ENCODE results near the gene PRRC2B.
A peak's percentile ranks its signal among the peaks of the same experiment; 100 is the strongest.

PRRC2B gene

DNA sequence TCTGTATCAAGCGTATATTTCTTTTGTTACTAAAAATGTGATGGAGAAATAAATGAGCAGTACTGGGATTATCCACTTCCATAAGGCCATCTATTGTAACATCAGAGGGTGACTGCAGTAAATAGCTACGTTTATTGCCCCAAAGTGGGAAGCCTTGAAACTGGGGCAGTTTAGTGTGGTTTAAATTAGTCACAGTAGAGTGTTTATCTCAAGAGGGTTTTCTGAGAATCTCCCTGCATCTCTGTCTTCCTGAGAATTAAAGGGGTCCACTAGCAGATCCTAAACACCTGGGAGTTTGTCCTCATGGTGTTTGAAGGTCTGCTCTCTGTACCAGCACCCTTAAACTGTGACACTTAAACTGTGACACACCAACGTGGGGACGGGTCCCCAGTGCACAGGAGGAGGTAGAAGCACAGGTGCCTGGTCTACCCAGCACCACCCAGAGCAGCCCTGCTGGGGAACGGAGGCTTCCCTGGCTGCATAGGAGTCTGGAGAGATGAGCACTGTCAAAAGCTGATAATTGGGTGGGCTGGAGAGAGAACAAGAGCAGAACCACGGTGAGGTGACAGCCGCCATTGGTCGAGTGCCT lies 25.2 kb downstream of the PRRC2B start:
- no peak overlapping the region for H3K27ac ChIP-seq (ENCODE audit: low read depth in 2 of 2, low read length in 2 of 2)

DNA sequence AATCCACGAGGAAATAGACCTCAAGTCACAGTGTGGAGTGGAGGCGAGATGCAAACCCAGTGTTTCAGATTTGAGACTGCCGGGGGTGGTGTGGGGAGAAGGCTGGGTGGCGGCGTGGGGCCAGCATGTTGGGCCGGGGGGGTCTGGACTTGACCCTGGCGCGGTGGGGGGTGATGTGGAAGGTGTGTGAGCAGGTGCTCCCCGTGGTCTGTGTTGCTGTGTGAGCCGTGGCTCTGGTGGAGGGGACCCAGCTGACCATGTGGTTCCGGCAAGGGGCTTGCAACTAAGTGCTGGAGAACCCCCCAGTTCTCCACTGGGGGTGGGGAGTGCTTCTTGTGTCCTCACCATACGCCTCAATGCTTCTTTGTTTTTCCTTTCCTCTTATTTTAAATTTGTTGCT lies 25.8 kb downstream of the PRRC2B start:
- Histone ChIP-seq H3K27ac (ENCODE audit: low read depth in 2 of 2, low read length in 2 of 2) (no peak overlapping the region), H3K27me3 (ENCODE audit: control insufficient read depth in 2 of 2, insufficient read depth in 2 of 2, low read length in 2 of 2) (no peaks in the 10 kb centered on the region), H3K4me3 (ENCODE audit: low read length in 2 of 2) (no peak overlapping the region), H3K9ac (ENCODE audit: low read depth in 1 of 2, low read length in 2 of 2) (no peak overlapping the region), H3K36me3 (ENCODE audit: control insufficient read depth in 2 of 2, insufficient read depth in 2 of 2, low read length in 2 of 2) (no peaks in the 10 kb centered on the region), H3K4me1 (ENCODE audit: control insufficient read depth in 2 of 2, insufficient read depth in 2 of 2, low read length in 2 of 2) (peaks cover 40% of the 10 kb centered on the region in 2 donors), H3K9me3 (ENCODE audit: control insufficient read depth in 2 of 2, low read length in 2 of 2) (no peaks in the 10 kb centered on the region)

More for the DNA sequence above, 25.2 kb downstream of the PRRC2B start:
- Histone ChIP-seq H3K4me3 (ENCODE audit: low read length in 2 of 2) (no peak overlapping the region), H3K36me3 (ENCODE audit: control insufficient read depth in 2 of 2, insufficient read depth in 2 of 2, low read length in 2 of 2) (no peaks in the 10 kb centered on the region), H3K9me3 (ENCODE audit: control insufficient read depth in 2 of 2, low read length in 2 of 2) (no peaks in the 10 kb centered on the region), H3K9ac (ENCODE audit: low read depth in 1 of 2, low read length in 2 of 2) (no peak overlapping the region), H3K4me1 (ENCODE audit: control insufficient read depth in 2 of 2, insufficient read depth in 2 of 2, low read length in 2 of 2) (peaks cover 40% of the 10 kb centered on the region in 2 donors), H3K27me3 (ENCODE audit: control insufficient read depth in 2 of 2, insufficient read depth in 2 of 2, low read length in 2 of 2) (no peaks in the 10 kb centered on the region)

DNA sequence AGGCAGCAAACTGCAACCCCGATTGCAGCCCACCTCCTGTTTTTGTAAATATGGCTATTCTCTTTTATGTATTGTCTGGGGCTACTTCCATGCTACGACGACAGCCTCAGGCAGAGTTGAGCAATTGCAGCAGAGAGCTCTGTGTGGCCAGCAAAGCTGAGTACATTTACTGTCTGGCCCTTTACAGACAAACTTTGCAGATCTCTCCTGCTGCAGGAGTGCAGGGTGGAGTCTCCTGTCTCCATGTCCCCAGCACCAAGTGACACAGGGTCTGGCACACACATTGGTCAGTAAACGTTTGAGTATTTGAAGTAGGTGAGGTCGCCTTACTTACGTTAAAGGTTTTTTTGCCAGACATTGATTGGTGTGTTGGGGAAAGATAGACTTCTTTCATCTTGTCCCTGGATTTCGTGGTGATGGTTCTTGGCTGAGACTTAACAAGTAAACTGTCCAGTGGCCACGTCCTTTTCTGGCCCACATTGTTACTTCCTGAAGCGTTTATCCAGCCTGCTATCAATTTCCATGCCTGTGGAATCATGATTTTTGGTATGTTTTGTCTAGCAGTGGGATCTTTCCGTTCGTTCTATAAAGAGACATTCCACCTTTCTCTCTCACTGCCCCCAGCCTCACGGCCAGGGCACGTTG lies 27.2 kb downstream of the PRRC2B start:
- Histone ChIP-seq H3K4me3 (ENCODE audit: low read length in 2 of 2) (no peak overlapping the region), H3K9ac (ENCODE audit: low read depth in 1 of 2, low read length in 2 of 2) (no peak overlapping the region), H3K36me3 (ENCODE audit: control insufficient read depth in 2 of 2, insufficient read depth in 2 of 2, low read length in 2 of 2) (no peaks in the 10 kb centered on the region), H3K4me1 (ENCODE audit: control insufficient read depth in 2 of 2, insufficient read depth in 2 of 2, low read length in 2 of 2) (peaks cover 40% of the 10 kb centered on the region in 2 donors), H3K27ac (ENCODE audit: low read depth in 2 of 2, low read length in 2 of 2) (no peak overlapping the region), H3K27me3 (ENCODE audit: control insufficient read depth in 2 of 2, insufficient read depth in 2 of 2, low read length in 2 of 2) (no peaks in the 10 kb centered on the region), H3K9me3 (ENCODE audit: control insufficient read depth in 2 of 2, low read length in 2 of 2) (no peaks in the 10 kb centered on the region)

DNA sequence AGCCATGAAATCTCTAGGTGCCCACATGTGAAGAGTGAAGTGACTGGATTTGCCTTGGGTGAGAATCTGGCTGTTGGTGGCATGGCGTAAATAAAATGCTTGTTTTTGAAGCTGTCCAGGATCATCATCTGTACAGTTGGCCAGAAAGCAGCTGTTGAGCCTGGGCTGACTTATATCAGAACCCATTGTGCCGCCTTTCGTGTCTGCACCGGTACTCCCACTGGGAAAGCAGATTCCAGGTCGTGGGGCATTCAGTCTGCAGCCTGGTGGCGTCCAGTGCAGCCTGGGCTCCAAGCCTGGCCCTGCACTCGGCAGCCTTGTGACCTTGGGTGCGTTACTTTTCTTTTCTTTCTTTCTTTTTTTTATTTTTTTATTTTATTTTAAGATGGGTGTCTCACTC lies 27.8 kb downstream of the PRRC2B start:
- peaks cover 40% of the 10 kb centered on the region in 2 donors for H3K4me1 ChIP-seq (ENCODE audit: control insufficient read depth in 2 of 2, insufficient read depth in 2 of 2, low read length in 2 of 2)

DNA sequence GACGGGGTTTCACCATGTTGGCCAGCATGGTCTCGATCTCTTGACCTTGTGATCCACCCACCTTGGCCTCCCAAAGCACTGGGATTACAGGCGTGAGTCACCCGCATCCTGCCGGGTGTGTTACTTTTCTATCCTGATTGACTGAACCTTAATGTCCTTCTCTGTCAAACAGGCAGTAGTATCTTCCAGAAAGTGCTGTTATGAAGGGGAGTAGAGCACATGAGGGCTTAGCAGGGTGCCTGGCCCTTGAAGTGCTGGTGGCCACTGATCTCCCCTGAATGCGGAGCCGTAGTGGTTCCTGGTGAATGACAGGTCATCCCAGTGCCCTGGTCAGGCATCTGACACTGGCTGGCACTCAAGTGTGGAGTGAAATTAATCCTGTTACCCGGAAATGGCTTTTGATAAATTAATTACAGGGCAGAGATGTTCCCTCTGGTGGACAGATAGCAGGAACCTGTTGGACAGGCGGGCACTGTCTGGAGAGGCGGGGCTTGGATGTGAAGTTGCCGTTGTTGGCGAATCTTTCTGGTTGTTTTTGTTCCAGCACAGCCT lies 28.4 kb downstream of the PRRC2B start:
- Histone ChIP-seq H3K4me1 (ENCODE audit: control insufficient read depth in 2 of 2, insufficient read depth in 2 of 2, low read length in 2 of 2) (peaks cover 40% of the 10 kb centered on the region in 2 donors), H3K27me3 (ENCODE audit: control insufficient read depth in 2 of 2, insufficient read depth in 2 of 2, low read length in 2 of 2) (no peaks in the 10 kb centered on the region), H3K9ac (ENCODE audit: low read depth in 1 of 2, low read length in 2 of 2) (no peak overlapping the region), H3K4me3 (ENCODE audit: low read length in 2 of 2) (no peak overlapping the region), H3K9me3 (ENCODE audit: control insufficient read depth in 2 of 2, low read length in 2 of 2) (no peaks in the 10 kb centered on the region), H3K36me3 (ENCODE audit: control insufficient read depth in 2 of 2, insufficient read depth in 2 of 2, low read length in 2 of 2) (peaks cover 0 to 6% of the 10 kb centered on the region in 2 donors), H3K27ac (ENCODE audit: low read depth in 2 of 2, low read length in 2 of 2) (peak overlapping the region in 1 of 2 donors; percentile 23)

More for the DNA sequence above, 27.8 kb downstream of the PRRC2B start:
- Histone ChIP-seq H3K27ac (ENCODE audit: low read depth in 2 of 2, low read length in 2 of 2) (no peak overlapping the region), H3K9me3 (ENCODE audit: control insufficient read depth in 2 of 2, low read length in 2 of 2) (no peaks in the 10 kb centered on the region), H3K4me3 (ENCODE audit: low read length in 2 of 2) (no peak overlapping the region), H3K9ac (ENCODE audit: low read depth in 1 of 2, low read length in 2 of 2) (no peak overlapping the region), H3K36me3 (ENCODE audit: control insufficient read depth in 2 of 2, insufficient read depth in 2 of 2, low read length in 2 of 2) (peaks cover 0 to 4% of the 10 kb centered on the region in 2 donors), H3K27me3 (ENCODE audit: control insufficient read depth in 2 of 2, insufficient read depth in 2 of 2, low read length in 2 of 2) (no peaks in the 10 kb centered on the region)

DNA sequence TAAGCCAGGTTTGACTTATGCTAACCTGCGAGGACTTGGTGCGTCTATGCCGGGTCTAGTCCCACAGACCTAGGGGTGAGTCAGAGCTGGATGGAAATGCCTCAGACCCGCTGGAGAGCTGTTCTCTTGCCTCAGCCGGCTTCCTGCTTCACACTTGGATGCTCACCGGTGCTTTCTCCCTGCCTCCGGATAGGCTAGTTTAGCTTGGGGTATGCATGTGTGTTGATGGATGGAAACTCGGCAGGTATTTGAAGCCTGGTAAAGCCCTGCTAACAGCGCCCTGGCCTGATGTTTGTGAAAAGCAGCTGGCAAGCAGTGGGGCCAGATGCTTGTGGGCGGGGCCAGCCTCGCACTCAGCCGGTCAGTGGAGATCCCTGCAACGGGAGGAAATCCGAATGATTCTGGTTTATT lies 29.3 kb downstream of the PRRC2B start:
- Histone ChIP-seq H3K4me1 (ENCODE audit: control insufficient read depth in 2 of 2, insufficient read depth in 2 of 2, low read length in 2 of 2) (peaks cover 35 to 37% of the 10 kb centered on the region in 2 donors), H3K27me3 (ENCODE audit: control insufficient read depth in 2 of 2, insufficient read depth in 2 of 2, low read length in 2 of 2) (no peaks in the 10 kb centered on the region), H3K27ac (ENCODE audit: low read depth in 2 of 2, low read length in 2 of 2) (peak overlapping the region; percentile 16 to 23), H3K36me3 (ENCODE audit: control insufficient read depth in 2 of 2, insufficient read depth in 2 of 2, low read length in 2 of 2) (peaks cover 0 to 6% of the 10 kb centered on the region in 2 donors), H3K9me3 (ENCODE audit: control insufficient read depth in 2 of 2, low read length in 2 of 2) (no peaks in the 10 kb centered on the region), H3K4me3 (ENCODE audit: low read length in 2 of 2) (peak overlapping the region in 1 of 2 donors; percentile 6), H3K9ac (ENCODE audit: low read depth in 1 of 2, low read length in 2 of 2) (peak overlapping the region in 1 of 2 donors; percentile 26)

DNA sequence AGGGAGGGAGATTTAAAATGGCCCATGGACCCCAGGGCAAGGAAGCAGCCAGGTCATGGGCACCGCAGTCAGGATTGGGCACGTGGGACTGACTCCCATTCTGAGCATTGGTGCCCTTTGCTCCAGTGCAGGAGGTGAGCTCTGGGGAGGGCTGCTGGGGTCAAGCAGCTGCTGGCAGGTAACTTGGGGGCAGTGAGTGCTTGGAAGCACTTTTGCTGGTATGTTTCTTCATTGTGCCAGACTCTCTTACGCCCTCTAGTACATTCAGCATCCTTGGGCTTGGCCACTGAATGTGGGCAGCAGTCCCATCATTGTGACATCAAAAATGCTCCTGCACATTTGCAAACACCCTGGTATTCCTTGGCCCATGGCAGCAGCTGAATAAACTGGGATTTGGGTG lies 32.7 kb downstream of the PRRC2B start:
- H3K9ac ChIP-seq (ENCODE audit: low read depth in 1 of 2, low read length in 2 of 2): no peak overlapping the region
- H3K36me3 ChIP-seq (ENCODE audit: control insufficient read depth in 2 of 2, insufficient read depth in 2 of 2, low read length in 2 of 2): peaks cover 0 to 6% of the 10 kb centered on the region in 2 donors
- H3K27me3 ChIP-seq (ENCODE audit: control insufficient read depth in 2 of 2, insufficient read depth in 2 of 2, low read length in 2 of 2): no peaks in the 10 kb centered on the region
- H3K4me1 ChIP-seq (ENCODE audit: control insufficient read depth in 2 of 2, insufficient read depth in 2 of 2, low read length in 2 of 2): peaks cover 14 to 19% of the 10 kb centered on the region in 2 donors
- no peak overlapping the region for H3K4me3 ChIP-seq (ENCODE audit: low read length in 2 of 2)
- no peaks in the 10 kb centered on the region for H3K9me3 ChIP-seq (ENCODE audit: control insufficient read depth in 2 of 2, low read length in 2 of 2)
- no peak overlapping the region for H3K27ac ChIP-seq (ENCODE audit: low read depth in 2 of 2, low read length in 2 of 2)

DNA sequence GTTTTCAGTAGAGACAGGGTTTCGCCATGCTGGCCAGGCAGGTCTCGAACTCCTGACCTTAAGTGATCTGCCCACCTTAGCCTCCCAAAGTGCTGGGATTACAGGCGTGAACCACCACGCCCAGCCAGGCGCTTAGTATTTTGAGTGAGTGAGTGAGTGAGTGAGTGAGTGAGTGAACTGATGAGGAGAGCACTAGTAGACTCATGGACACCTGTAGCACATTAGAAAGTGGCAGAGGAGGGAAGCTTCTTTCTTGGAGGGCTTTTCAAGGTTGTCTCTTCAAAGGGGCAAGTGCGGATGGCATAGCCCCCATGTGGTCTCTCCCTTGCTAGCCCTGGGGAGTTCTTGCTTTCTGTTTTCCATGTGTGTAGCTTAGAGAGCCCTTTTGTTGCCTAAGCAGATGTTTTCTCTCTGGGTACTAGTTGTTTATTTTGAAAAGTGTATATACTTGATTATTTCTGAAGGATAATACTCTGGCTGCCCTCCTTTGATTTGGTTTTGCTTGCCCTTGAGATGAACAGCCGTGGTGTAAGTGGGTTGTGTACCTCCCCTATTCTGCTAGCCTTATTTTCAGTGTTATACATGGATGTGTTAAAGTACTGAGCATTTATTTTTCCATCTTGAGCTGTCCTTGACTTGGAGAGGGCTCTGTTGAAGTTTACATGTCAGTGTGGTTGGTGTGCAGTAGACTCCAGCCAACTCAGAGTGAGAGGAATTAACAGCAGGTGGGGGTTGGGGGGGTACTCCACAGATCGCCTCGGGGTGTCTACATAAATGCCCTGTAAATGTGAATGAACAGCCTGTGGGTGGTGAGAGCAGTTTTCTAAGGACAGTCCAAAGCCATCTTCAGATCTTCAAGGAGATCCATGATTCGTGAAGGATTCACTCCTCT lies 35.5 kb downstream of the PRRC2B start:
- Histone ChIP-seq H3K9ac (ENCODE audit: low read depth in 1 of 2, low read length in 2 of 2) (no peak overlapping the region), H3K36me3 (ENCODE audit: control insufficient read depth in 2 of 2, insufficient read depth in 2 of 2, low read length in 2 of 2) (peaks cover 19 to 28% of the 10 kb centered on the region in 2 donors), H3K9me3 (ENCODE audit: control insufficient read depth in 2 of 2, low read length in 2 of 2) (no peaks in the 10 kb centered on the region), H3K4me3 (ENCODE audit: low read length in 2 of 2) (no peak overlapping the region), H3K27ac (ENCODE audit: low read depth in 2 of 2, low read length in 2 of 2) (no peak overlapping the region), H3K4me1 (ENCODE audit: control insufficient read depth in 2 of 2, insufficient read depth in 2 of 2, low read length in 2 of 2) (no peaks in the 10 kb centered on the region), H3K27me3 (ENCODE audit: control insufficient read depth in 2 of 2, insufficient read depth in 2 of 2, low read length in 2 of 2) (no peaks in the 10 kb centered on the region)

DNA sequence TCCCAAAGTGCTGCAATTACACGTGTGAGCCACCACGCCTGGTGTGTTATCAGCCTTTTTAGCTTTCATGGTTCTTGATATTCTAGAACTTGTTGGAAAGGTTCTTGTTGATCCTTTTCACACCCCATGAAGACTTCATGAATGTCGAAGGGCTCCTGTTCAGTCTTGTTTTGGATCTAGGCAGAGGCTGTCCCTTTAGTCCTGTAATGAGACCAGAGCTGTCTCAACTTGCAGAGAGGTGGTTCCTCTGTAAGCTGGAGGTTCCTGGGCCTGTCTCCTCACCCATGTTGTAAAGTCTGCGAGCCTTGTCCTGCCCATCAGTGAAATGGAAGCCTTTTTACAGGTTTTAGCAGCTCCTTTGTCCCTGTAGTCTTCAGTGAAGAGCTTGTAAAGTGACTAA lies 38.2 kb downstream of the PRRC2B start:
- H3K4me3 ChIP-seq (ENCODE audit: low read length in 2 of 2): no peak overlapping the region
- peaks cover 37% of the 10 kb centered on the region in 2 donors for H3K36me3 ChIP-seq (ENCODE audit: control insufficient read depth in 2 of 2, insufficient read depth in 2 of 2, low read length in 2 of 2)
- H3K4me1 ChIP-seq (ENCODE audit: control insufficient read depth in 2 of 2, insufficient read depth in 2 of 2, low read length in 2 of 2): no peaks in the 10 kb centered on the region
- H3K27me3 ChIP-seq (ENCODE audit: control insufficient read depth in 2 of 2, insufficient read depth in 2 of 2, low read length in 2 of 2): no peaks in the 10 kb centered on the region
- no peak overlapping the region for H3K27ac ChIP-seq (ENCODE audit: low read depth in 2 of 2, low read length in 2 of 2)
- H3K9me3 ChIP-seq (ENCODE audit: control insufficient read depth in 2 of 2, low read length in 2 of 2): no peaks in the 10 kb centered on the region
- no peak overlapping the region for H3K9ac ChIP-seq (ENCODE audit: low read depth in 1 of 2, low read length in 2 of 2)

Measured in mucosa of rectum (tissue), 2 donors.